T1000 (cell line): ENCODE data around the gene MS4A5.
"Not testable (repeated sequence)": the region's sequence is repeated elsewhere in the genome, so short reads cannot be mapped to it uniquely, and the experiment has no call there.

Source experiments
- DNase-seq: peaks from one replicate; lab custom pipeline; 2025; ENCODE audit warnings: mixed read lengths; lab: John Stamatoyannopoulos, UW

The MS4A5 gene

DNA sequence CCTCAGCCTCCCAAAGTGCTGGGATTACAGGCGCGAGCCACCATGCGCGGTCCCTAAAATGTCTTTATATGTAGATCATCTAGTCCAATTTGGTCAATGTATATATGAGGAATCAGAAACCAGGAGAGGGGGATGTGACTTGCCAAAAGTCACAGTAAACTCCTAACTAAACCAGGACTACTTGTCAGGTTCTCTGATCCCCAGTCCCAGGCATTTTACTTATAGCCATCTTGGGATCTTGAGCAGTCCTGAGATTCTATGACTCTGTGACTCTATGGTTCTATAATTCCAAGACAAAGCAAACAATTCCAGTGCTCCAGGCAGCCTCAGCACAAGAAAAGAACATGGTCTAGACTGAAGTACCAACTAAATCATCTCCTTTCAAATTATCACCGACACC lies at the start of gene MS4A5:
MS4A5 (plus strand) TSS at position 301 of the 400 bp plus-strand sequence. CDS start 103 bp downstream, outside the sequence.
- DNase-seq = no peak

DNA sequence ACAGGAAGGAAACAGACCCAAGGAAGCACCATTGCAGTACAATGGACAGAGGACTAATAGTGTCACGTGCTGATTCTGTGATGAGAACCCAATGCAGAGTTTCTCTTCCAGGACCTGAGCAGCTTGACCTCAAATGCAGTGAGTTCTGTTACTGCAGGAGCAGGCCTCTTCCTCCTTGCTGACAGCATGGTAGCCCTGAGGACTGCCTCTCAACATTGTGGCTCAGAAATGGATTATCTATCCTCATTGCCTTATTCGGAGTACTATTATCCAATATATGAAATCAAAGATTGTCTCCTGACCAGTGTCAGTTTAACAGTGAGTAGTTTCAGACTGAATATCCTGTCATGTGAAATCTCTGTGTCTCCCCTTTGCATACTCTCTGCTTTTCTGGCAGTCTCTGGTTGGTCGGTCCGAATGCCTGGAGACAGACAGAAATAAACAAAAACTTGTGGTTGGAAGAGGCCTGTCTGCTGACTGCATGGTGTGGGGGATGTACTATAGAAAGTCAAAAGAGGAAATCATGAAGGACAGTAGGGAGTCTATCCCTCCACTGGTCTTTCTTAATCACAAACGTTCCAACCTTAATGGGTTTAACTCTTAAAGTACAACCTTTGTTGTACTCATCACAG lies 40.0 kb upstream of the MS4A5 start:
- DNase-seq = no peak

DNA sequence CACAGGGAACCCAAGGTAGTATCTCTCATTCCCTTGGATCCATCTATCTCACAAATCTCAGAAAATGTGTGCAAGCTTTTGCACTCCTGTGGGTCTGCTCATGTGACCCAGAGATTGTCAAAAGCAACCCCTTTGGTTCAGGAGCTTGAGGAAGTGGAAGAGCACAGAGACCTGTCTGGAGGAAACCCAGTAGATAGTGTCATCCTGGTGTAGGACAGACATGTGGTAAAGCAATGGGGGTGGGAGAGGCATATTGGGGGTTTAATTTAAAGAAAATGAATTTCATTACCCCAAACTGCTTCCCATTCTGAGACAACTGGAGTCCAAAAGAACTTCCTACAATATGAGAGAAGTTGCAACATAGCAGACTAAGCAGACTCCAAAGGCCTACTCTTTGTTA lies 39.0 kb upstream of the MS4A5 start:
- DNase-seq = no peak

GRCh38 chr11:60392361-60392760 lies 37.0 kb upstream of the MS4A5 start:
- no peak for DNase-seq

DNA sequence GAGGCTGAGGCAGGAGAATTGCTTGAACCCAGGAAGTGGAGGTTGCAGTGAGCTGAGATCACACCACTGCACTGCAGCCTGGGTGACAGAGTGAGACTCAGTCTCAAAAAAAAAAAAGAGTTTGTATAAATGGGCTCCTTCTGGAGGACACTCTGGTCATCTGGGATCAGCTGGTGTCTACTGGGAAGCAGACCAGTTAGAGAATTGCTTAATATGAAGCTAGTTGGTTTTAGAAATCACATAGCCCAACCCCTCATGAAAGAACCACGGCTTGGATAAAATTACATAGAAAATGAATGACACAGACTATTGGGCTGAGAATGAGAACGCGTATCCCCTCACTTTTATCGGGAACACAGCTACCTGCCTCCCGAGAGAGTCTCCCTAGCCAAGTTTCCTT lies 36.4 kb upstream of the MS4A5 start:
- no peak for DNase-seq

DNA sequence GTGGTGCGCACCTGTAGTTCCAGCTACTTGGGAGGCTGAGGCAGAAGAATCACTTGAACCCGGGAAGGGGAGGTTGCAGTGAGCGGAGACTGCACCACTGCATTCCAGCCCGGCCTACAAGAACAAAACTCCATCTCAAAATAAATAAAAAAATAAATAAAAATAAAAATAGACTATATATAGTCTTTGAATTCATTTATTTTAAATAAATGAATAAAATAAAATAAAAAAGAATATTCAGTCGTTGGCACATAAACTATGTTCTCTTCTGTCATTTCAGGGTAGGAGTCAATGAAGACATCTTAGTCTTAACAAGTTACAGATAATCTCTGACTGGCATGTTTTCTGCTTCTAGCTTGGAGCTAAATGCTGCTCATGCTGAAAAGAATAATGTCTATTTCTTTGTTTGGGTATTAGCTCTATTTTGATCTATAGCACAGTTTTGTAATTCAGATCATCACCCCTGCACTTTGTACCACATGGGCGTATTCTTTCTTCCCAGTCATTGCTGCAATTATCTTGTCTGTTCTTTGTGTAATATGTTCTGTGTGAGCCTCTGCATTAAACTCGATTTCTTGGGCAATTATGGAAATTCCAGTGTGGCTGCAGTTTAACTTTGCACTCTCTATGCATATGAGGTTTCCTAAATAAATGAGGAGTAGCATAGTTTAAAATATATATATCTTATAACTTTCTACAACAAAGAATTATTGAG lies 34.5 kb upstream of the MS4A5 start:
- DNase-seq = no peak

DNA sequence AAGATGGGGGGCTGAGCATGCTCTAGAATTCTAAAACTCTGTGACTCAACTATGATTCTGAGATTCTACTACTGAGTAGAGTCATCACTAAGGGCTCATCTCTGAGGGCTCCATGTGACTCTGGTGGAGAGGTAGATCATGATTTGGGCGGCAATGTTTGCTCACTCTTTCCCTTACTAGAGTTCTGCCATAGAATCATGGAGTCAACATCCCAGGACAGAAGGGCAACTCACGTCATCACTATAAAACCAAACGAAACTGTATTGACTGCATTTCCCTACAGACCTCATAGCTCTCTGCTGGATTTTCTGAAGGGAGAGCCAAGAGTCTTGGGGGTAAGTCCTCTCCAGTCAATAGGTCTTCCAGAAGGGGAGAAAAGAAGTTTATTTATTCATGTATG lies 33.0 kb upstream of the MS4A5 start, which contains the start of gene MS4A14:
MS4A14 (plus strand) TSS at position 78 of the 400 bp plus-strand sequence; CDS start at position 198, 120 bp downstream.
- no peak for DNase-seq

DNA sequence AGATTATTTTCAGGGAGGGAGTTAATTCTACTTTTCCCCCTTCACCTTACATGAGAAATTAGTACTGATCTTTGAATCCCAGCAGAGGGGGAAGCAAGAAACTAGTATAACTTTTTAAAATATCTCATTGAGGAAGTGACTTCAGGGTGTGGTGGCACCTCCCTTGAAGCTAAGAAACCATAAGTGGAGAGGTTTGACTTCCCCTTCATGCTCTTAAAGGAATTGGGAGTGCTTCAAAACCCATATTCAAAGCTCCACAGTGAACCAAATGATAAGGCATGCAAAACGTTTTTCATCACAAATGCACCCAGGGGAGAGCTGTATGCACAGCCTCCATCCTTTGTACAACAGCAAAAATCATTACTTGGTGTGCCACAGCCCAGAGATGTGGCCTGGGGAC lies 32.6 kb upstream of the MS4A5 start:
- no peak for DNase-seq

DNA sequence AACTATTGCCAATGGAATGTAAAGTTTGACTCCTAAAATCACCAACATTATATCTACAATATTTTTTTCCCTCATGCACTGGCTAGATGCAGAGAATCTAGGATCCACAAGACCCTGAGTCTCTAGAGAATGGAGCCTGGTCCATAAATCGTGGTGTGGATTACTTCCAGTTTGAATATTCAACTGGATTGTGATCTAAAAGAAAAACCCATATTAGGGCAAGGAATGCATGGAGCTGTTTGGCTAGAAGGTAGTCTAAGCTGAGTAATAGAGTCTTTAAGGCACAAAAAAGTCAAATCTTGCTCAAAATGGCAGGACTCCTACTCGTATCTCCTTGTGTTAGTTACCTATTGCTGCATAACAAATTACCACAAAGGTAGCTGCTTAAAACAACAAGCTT lies 9.4 kb upstream of the MS4A5 start:
- DNase-seq = no peak

DNA sequence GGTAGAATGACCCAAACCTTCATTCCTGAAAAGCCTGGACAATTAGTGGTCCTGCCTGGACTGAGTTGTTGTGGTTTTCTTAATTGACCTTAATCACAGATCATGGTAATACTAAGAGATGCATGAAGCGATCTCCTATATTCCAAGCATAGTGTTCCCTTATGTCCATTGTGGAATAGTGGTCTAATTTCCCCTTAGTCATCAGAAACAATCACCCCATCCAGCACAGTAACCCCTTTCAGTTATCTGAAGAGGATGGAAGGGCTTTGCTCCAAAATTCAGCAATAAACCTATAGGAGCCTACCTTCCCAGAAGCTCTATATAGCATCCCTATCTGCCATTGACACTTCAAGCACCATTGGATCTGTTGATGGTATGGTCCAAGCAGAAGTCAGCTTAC lies 6.8 kb upstream of the MS4A5 start:
- DNase-seq = no peak

DNA sequence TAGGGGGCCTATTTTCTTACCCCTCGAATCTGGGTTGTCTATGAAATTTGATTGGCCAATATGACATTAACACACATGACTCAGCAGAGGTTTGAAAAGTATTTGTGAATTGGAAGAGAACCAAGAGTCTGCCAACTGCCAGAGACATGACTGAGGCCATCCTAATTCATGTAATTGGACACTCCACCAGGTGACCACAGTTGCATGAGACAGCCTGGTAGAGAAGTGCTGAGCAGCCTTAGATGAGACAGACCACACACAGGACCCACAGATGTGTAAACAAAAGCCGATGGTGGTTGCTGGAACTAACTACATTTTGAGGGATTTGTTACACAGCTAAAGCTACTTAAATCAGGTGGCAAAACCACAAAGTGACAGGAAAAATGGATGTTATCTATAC lies 855 bp upstream of the MS4A5 start:
- DNase-seq = no peak

DNA sequence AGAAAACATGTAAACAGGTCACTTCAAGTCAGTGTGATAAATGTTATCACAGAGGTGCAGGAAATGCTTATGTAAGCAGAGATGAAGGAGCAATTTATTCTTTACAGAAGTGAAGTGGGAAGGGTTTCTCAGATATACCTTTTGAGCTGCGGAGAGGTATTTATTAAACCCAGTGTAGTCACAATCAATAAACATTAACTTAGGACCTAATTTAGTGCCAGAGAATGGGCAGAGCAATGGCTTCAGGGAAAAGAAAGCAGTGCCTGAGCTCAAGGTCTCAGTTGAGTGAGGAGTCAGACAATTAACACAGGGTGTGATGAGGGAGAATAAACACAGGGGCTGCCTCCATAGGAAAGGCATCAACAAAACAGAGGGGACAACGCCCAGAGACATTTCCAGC lies 1.9 kb downstream of the MS4A5 start:
- DNase-seq = no peak

- no peak for DNase-seq
These were observed 4.0 kb downstream of the MS4A5 start for GRCh38 chr11:60433401-60433800.

DNA sequence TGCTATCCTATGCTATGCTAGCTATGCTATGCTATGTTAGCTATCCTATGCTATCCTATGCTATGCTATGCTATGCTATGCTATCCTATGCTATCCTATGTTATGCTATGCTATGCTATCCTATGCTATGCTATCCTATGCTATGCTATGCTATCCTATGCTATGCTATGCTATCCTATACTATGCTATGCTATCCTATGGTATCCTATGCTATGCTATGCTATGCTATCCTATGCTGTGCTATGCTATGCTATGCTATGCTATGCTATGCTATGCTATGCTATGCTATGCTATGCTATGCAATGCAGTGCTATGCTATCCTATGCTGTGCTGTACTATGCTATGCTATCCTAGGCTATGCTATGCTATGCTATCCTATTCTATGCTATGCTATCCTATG lies 17.7 kb downstream of the MS4A5 start:
- DNase-seq = no peak

DNA sequence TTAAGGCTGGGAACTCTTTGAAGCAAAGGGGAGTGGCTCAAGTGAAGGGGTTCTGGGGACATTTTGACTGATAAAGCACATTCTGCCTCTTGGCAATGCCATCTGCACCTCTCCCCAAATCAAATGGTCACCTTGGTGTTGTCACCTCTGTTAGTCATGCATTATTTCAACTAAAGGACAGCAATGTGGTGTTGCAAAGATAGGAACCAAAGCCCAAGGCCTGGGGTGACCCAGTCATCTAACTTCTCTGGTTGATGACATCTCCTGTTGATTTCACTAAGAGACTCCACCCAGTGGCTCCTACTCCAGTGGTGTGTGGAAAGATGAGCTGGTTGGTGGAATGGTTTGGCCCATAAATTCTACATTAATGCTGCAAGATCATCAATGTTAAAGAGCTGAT lies 18.5 kb downstream of the MS4A5 start:
- no peak for DNase-seq

DNA sequence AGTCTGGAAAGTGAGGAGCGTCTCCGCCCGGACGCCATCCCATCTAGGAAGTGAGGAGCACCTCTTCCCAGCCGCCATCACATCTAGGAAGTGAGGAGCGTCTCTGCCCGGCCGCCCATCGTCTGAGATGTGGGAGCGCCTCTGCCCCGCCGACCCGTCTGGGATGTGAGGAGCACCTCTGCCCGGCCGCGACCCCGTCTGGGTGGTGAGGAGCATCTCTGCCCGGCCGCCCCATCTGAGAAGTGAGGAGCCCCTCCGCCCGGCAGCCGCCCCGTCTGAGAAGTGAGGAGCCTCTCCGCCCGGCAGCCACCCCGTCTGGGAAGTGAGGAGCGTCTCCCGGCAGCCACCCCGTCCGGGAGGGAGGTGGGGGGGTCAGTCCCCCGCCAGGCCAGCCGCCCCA lies 21.8 kb downstream of the MS4A5 start:
- DNase-seq = not testable (repeated sequence)

- no peak for DNase-seq
These were observed 24.8 kb downstream of the MS4A5 start for GRCh38 chr11:60454212-60454611.

DNA sequence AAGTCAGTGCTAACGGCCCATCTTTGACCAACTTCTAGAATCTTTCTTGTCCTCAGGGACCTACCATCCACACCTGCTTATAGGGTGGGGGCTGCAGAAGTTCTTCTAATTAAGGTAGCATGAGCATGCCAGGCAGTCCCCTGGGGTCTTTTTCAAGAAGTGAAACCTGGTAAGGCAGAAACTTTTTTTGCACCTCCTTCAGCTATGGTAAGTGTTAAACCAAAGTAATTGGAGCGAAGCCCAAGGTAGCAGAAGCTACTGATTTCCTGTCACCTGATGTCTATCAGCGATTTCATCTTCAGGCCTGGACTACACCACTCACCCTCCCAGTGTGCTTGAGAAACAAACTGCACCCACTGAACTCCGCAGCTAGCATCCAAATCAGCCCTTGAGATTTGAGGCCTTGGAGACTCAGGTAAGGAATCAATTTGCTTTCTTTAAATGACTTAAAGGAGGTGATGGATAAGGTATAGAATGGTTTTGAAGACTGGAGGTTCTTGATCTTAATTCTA lies 26.2 kb downstream of the MS4A5 start, which contains the start of gene MS4A1:
MS4A1 (plus strand) TSS at position 317 of the 512 bp plus-strand sequence. CDS start 6,528 bp downstream, outside the sequence.
- no peak for DNase-seq

DNA sequence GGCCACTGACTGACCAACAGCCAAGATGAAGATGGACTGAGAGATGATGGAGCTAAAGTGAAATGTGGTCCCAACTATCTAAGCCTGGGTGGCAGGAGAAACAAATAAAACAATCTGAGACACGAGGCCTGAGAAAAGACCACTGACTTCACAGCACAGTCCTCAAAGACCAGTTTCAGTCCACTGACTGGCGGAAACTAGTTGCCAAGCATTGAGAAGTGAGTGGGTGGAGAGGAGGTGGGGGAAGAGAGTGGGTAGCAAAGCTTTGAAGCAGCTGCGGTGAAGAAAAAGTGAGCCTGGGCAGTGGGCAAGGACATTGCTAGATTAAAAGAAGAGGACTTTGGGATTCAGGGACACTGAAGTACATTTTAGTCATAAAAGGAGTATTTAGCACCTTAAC lies 28.2 kb downstream of the MS4A5 start:
- no peak for DNase-seq

GRCh38 chr11:60459345-60459744 lies 30.0 kb downstream of the MS4A5 start:
- DNase-seq = no peak

GRCh38 chr11:60468829-60469228 lies 39.5 kb downstream of the MS4A5 start:
- DNase-seq = no peak

- DNase-seq = no peak
These were observed 40.4 kb downstream of the MS4A5 start for GRCh38 chr11:60469723-60470122.

DNA sequence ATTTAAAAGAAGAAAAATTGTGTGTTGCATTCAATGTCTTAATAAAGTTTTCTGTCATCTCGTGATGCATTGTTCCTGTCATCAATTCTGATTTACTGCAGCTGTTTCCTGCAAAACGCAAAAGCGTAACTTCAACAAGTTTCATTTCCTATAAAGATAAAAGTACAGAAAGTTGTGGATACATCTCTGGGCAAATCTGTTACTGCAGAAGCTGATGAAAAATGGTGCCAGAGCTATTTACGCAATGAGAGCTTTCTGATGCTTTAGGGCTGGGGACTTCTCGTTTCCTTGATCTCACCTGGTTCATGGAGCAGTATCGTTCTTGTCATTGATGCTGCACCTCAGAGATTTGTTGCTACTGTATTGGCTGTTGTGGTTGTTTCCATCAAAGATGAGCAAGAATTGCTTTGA lies 47.7 kb downstream of the MS4A5 start:
- no peak for DNase-seq
